ENCODE measurements around the gene NR2F1-AS1.

Gene NR2F1-AS1

GRCh38 chr5:93589152-93589828 is 8.3 kb upstream of the NR2F1-AS1 start:
- DNase-seq (ENCODE audit: low read depth in 1 of 2, low spot score in 1 of 2), result no peak

GRCh38 chr5:93588352-93589151 is 7.5 kb upstream of the NR2F1-AS1 start:
- DNase-seq (ENCODE audit: low read depth in 1 of 2, low spot score in 1 of 2), result no peak

GRCh38 chr5:93587597-93588351 is 6.8 kb upstream of the NR2F1-AS1 start:
- no peak for DNase-seq (ENCODE audit: low read depth in 1 of 2, low spot score in 1 of 2)

- no peak for DNase-seq (ENCODE audit: low read depth in 1 of 2, low spot score in 1 of 2)
Observed at GRCh38 chr5:93586736-93587596, 5.9 kb upstream of the NR2F1-AS1 start.

- DNase-seq (ENCODE audit: low read depth in 1 of 2, low spot score in 1 of 2), result no peak
Observed at GRCh38 chr5:93585767-93586385, 4.9 kb upstream of the NR2F1-AS1 start.

- DNase-seq (ENCODE audit: low read depth in 1 of 2, low spot score in 1 of 2), result no peak
Observed at GRCh38 chr5:93585041-93585766, 4.2 kb upstream of the NR2F1-AS1 start.

GRCh38 chr5:93584596-93585040 is 3.6 kb upstream of the NR2F1-AS1 start:
- DNase-seq (ENCODE audit: low read depth in 1 of 2, low spot score in 1 of 2), result no peak

- DNase-seq (ENCODE audit: low read depth in 1 of 2, low spot score in 1 of 2), result no peak
Observed at GRCh38 chr5:93583768-93584595, 3.0 kb upstream of the NR2F1-AS1 start.

- DNase-seq (ENCODE audit: low read depth in 1 of 2, low spot score in 1 of 2), result no peak
Observed at GRCh38 chr5:93583439-93583767, 2.4 kb upstream of the NR2F1-AS1 start.

- no peak for DNase-seq (ENCODE audit: low read depth in 1 of 2, low spot score in 1 of 2)
Observed at GRCh38 chr5:93582677-93583438, 1.8 kb upstream of the NR2F1-AS1 start, which contains the start of gene NR2F1. Gene NR2F1 (plus strand): TSS chr5:93583222. CDS start chr5:93585024, 1,802 bp downstream.

GRCh38 chr5:93582167-93582462 is 1.1 kb upstream of the NR2F1-AS1 start:
- DNase-seq (ENCODE audit: low read depth in 1 of 2, low spot score in 1 of 2), result no peak

GRCh38 chr5:93580063-93580926 is 724 bp downstream of the NR2F1-AS1 start:
- no peak for DNase-seq (ENCODE audit: low read depth in 1 of 2, low spot score in 1 of 2)

- no peak for DNase-seq (ENCODE audit: low read depth in 1 of 2, low spot score in 1 of 2)
Observed at GRCh38 chr5:93579692-93580062, 1.3 kb downstream of the NR2F1-AS1 start.

GRCh38 chr5:93578813-93579691 is 2.0 kb downstream of the NR2F1-AS1 start:
- no peak for DNase-seq (ENCODE audit: low read depth in 1 of 2, low spot score in 1 of 2)

- DNase-seq (ENCODE audit: low read depth in 1 of 2, low spot score in 1 of 2), result no peak
Observed at GRCh38 chr5:93577854-93578812, 2.9 kb downstream of the NR2F1-AS1 start.
